Testis (tissue), 3 donors: Measurements from ENCODE around the gene IL1B. TPM values are rescaled to one million over a fixed set of nuclear protein-coding genes. Genes with fewer than 3 reads are reported as not detected.

ENCODE experiments used
- DNase-seq: peaks from one replicate; pipeline ENCODE4 v3.0.0-alpha.2; 2019
- H3K27ac ChIP-seq, 2 donors: fragments of 200-600 bp; sonication (generic); one replicate each; pipeline ENCODE4 v1.5.1; 2019
- H3K27me3 ChIP-seq: fragments of 200-600 bp; sonication (generic); one replicate; pipeline ENCODE4 v1.5.1; 2019
- H3K36me3 ChIP-seq: fragments of 200-600 bp; sonication (generic); one replicate; pipeline ENCODE4 v1.5.1; 2017; ENCODE audit warnings: low read depth; ENCODE audit errors: missing control alignments
- H3K4me1 ChIP-seq: fragments of 200-600 bp; sonication (generic); one replicate; pipeline ENCODE4 v1.5.1; 2019
- H3K4me3 ChIP-seq, 2 donors: fragments of 200-600 bp; sonication (generic); one replicate each; pipeline ENCODE4 v1.5.1; 2017 to 2019
- H3K9me3 ChIP-seq: fragments of 200-600 bp; sonication (generic); one replicate; pipeline ENCODE4 v1.5.1; 2017
- CTCF ChIP-seq, 3 experiments: fragments of 450-650 bp in 2 of 3; fragments of 200-600 bp in 1 of 3; sonication (generic) in 1 of 3; IDR thresholded peaks; one replicate each; pipeline ENCODE4 v1.5.1; 2016 to 2019; ENCODE audit warnings: antibody characterized with exemption in 3 of 3, mild to moderate bottlenecking in 2 of 3, moderate library complexity in 1 of 3
- POLR2A ChIP-seq: fragments of 450-650 bp; IDR thresholded peaks from one replicate; pipeline ENCODE4 v1.6.1; 2017; ENCODE audit warnings: antibody characterized with exemption, mild to moderate bottlenecking, moderate library complexity
- WGBS, 2 donors: methylation state at CpG; one replicate each; pipeline ENCODE4 v1.1.5; 2018; 5-methylcytosine and 5-hydroxymethylcytosine counted together
- intact Hi-C: fragments of 100-400 bp; cut with DNase I; formaldehyde crosslinking; loops from one replicate; pipeline ENCODE4 v1.15.1; 2023; ENCODE audit warnings: low total_unique reads
- polyA plus RNA-seq: library from polyadenylated mRNA; stranded (reverse); fragments of 350-450 nt; fragmentation: Illumina TruSeq; extraction: RNeasy Lipid Tissue Mini Kit (QIAGEN cat#74804); gene quantifications from one replicate; pipeline ENCODE4 v1.2.3, GENCODE V29; 2014; ENCODE audit warnings: low read depth, low replicate concordance; ENCODE audit not compliant: insufficient read depth
- total RNA-seq, 2 donors: library from RNA; depleted of rRNA; stranded (reverse); fragments of >200 nt; gene quantifications; one replicate each; pipeline ENCODE4 v1.2.3, GENCODE V29; 2016

The IL1B gene
- total and polyA plus RNA-seq, 3 donors from 2014 or later = 0.62 to 1.8 (median 0.63) TPM

- no peaks in the 10 kb centered on the region for H3K27me3 ChIP-seq
- no peak for TF ChIP-seq POLR2A
- no peak for TF ChIP-seq CTCF (IDR thresholded peaks at IDR 0.05)
- 90 to 95% methylated on average over 5 to 6 of the region's 6 CpGs for WGBS, 2 donors
- intact Hi-C loops = no loop called here
- DNase-seq = no peak
- no peaks in the 10 kb centered on the region for H3K9me3 ChIP-seq
- H3K36me3 ChIP-seq = no peaks in the 10 kb centered on the region
- no peaks in the 10 kb centered on the region for H3K4me1 ChIP-seq
- H3K27ac ChIP-seq = no peak overlapping the region
- no peak overlapping the region for H3K4me3 ChIP-seq
Measured at GRCh38 chr2:112877423-112877822, 40.8 kb upstream of the IL1B start.

DNA sequence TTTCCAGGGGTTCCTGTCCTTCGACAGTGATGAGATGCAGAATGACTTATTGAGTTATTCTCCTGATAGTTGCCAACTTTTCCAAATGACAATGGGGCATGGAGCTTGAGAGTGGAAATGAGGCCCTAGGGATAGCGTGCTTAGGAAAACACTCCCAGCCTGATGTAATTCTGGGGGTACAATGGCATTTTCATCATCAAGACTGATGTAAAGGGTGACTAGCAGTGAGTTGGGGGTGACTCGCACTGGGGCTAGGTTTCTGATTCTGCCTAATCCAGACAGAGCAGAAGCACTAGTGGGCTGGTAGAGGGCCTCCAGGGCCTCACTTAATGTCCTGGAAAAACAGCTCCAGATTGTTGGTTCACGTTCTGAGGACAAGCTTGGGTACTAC lies 40.4 kb upstream of the IL1B start:
- no peak overlapping the region for H3K4me3 ChIP-seq
- H3K9me3 ChIP-seq = no peaks in the 10 kb centered on the region
- H3K36me3 ChIP-seq = no peaks in the 10 kb centered on the region
- no peaks in the 10 kb centered on the region for H3K4me1 ChIP-seq
- no peak for DNase-seq
- WGBS, 2 donors = 90 to 94% methylated on average over 4 of the region's 4 CpGs
- intact Hi-C loops = no loop called here
- TF ChIP-seq CTCF (IDR thresholded peaks at IDR 0.05) (no peak), POLR2A (no peak)
- H3K27me3 ChIP-seq = no peaks in the 10 kb centered on the region
- no peak overlapping the region for H3K27ac ChIP-seq

DNA sequence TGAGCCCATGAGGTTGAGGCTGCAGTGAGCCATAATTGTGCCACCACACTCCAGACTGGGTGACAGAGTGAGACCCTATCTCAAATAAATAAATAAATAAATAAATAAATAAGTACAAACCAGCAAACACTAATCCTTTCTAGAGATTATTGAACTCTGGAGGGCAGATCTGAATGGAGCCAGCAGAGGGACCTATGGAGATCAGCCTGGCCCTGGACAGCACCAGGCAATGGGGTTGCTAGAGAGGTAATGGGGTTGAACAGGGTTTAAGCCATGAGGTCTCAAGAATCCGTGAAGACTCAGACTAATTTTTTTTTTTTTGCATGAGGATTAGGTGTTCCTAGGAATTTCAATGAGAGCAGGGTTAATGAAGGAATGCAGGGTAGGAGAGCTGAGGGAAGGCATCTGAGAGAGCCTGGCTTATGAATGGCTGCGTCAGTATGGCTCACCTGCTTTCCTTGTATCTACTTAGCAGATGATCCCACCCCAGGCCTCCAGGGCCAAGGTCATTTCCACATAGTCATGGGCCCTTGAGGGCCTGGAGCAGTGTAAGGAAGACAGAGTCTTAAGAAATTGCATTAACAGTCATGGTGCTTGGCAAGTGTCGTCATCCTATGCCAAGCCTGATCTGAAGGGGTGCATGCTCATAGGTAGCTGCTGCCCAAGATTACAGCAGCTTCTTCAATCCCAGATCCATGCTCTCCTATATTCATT lies 39.8 kb upstream of the IL1B start:
- TF ChIP-seq POLR2A (no peak), CTCF (IDR thresholded peaks at IDR 0.05) (no peak)
- no peaks in the 10 kb centered on the region for H3K36me3 ChIP-seq
- H3K4me1 ChIP-seq = peaks cover under 1% of the 10 kb centered on the region
- no peaks in the 10 kb centered on the region for H3K9me3 ChIP-seq
- H3K4me3 ChIP-seq = no peak overlapping the region
- WGBS, 2 donors = 90 to 94% methylated on average over 3 of the region's 3 CpGs
- intact Hi-C loops = no loop called here
- H3K27ac ChIP-seq = no peak overlapping the region
- H3K27me3 ChIP-seq = no peaks in the 10 kb centered on the region
- no peak for DNase-seq

DNA sequence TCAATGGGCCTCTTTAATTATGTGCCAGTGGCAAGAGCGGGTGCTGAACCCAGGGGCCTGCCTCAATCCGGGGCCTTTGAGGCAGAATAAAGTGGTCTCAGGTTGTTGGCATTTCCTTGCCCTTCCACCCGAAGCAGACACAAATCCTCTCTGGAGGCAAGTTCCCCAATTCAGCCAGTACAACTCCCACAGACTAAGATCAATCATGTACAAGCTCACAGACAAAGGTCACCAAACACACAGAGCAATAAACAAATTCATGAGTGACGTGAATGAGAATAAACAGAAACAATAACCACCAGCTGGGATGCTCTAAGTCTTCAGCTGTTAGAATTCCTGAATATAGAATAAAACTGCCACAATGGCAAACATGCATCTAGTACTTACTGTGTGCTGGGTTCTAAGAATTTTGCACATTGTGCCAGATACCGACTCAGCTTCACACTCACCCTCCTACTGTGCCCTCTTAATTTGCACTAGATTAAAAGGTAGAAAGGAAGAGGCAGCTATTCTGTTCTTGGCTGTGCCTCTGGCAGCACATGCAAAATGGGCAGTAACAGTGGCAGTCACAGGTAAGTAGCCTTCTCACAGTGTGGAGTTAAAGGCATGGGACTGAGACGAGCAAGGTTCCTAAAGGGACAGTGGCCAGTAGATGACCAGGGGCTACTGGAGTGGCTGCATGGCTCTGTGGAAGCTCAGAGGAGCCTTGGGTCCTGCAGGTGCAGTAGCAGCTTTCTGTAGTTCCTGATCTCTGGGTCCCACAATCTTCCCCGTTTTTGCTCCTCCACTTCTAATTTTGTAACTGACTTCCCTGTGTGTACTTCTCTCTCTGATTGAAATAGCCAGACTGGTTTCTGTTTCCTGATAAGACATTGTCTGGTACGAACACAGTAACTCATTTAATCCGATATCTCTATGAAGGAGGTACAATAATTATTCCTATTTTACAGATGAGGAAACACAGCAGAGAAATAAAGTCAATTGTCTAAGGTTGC lies 34.6 kb upstream of the IL1B start:
- no peaks in the 10 kb centered on the region for H3K36me3 ChIP-seq
- no peak for DNase-seq
- no peaks in the 10 kb centered on the region for H3K27me3 ChIP-seq
- peaks cover 5% of the 10 kb centered on the region for H3K4me1 ChIP-seq
- intact Hi-C loops = no loop called here
- 49 to 58% methylated on average over 9 of the region's 9 CpGs for WGBS, 2 donors
- no peak overlapping the region for H3K4me3 ChIP-seq
- H3K9me3 ChIP-seq = no peaks in the 10 kb centered on the region
- no peak for TF ChIP-seq CTCF (IDR thresholded peaks at IDR 0.05)
- no peak for TF ChIP-seq POLR2A
- H3K27ac ChIP-seq = no peak overlapping the region
